Measurements from ENCODE around the gene LTO1. TPM values are rescaled to one million over a fixed set of nuclear protein-coding genes. Genes with fewer than 3 reads are reported as not detected.

Gene LTO1
- polyA plus RNA-seq, 1 donor (not counting 4 experiments of a cell fraction or from before 2014, with no cell fraction given): 24.3 TPM

DNA sequence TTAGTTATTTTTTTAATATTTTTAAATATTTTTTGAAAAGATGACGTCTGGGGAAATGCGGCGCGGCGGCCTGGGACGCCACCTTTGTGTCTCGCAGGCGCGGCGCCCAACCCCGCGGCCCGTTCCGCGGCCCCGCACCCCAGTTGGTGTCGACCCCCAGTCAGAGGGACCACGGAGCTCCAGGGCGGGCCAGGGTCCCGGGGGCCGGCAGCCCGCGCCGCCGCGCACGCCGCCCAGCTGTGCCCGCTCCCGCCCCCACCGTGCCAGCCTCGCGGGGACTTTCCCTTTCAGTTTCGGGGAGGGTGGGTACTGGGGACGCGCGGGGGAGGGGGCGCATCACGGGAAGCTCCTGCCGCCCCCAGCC, 32.6 kb downstream of the LTO1 start:
- peak overlapping the region; percentile 65 for H3K27ac ChIP-seq (ENCODE audit: control insufficient read depth, insufficient read depth, low read length)
- no peak for TF ChIP-seq EZH2 (IDR thresholded peaks at IDR 0.05; ENCODE audit: low read length)
- TF ChIP-seq, protein P1, sequence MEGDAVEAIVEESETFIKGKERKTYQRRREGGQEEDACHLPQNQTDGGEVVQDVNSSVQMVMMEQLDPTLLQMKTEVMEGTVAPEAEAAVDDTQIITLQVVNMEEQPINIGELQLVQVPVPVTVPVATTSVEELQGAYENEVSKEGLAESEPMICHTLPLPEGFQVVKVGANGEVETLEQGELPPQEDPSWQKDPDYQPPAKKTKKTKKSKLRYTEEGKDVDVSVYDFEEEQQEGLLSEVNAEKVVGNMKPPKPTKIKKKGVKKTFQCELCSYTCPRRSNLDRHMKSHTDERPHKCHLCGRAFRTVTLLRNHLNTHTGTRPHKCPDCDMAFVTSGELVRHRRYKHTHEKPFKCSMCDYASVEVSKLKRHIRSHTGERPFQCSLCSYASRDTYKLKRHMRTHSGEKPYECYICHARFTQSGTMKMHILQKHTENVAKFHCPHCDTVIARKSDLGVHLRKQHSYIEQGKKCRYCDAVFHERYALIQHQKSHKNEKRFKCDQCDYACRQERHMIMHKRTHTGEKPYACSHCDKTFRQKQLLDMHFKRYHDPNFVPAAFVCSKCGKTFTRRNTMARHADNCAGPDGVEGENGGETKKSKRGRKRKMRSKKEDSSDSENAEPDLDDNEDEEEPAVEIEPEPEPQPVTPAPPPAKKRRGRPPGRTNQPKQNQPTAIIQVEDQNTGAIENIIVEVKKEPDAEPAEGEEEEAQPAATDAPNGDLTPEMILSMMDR (optimal IDR thresholded peaks at IDR 0.05 in 1 of 3, IDR thresholded peaks at IDR 0.05 in 1 of 3, conservative IDR thresholded peaks at IDR 0.05 in 1 of 3; ENCODE audit: extremely low read depth in 1 of 3, insufficient read depth in 2 of 3, low read length in 3 of 3): no peak
- H3K79me2 ChIP-seq (ENCODE audit: control insufficient read depth, insufficient read depth, low read length): peaks cover 50% of the 10 kb centered on the region
- H3K9me3 ChIP-seq (ENCODE audit: control insufficient read depth, low read depth, low read length): no peaks in the 10 kb centered on the region
- H2AFZ ChIP-seq (ENCODE audit: control insufficient read depth, low read length): no peak overlapping the region
- H3K9me1 ChIP-seq (ENCODE audit: control insufficient read depth, extremely low read depth, insufficient read depth, low read length): no peaks in the 10 kb centered on the region
- H4K20me1 ChIP-seq (ENCODE audit: control insufficient read depth, extremely low read depth, insufficient read depth, low read length): peaks cover 19% of the 10 kb centered on the region
- peaks cover 16 to 25% of the 10 kb centered on the region in 2 experiments for H3K36me3 ChIP-seq (ENCODE audit: control insufficient read depth in 2 of 2, extremely low read depth in 1 of 2, insufficient read depth in 2 of 2, low read length in 2 of 2)
- dilution Hi-C loops (cut with MboI; ENCODE audit: extremely low pct_ligation_motif_present, low sequenced_read_pairs): no loop called here
- peak overlapping the region; percentile 72 to 95 (median 73) for H3K4me3 ChIP-seq (ENCODE audit: control insufficient read depth in 2 of 3, extremely low read depth in 1 of 3, insufficient read depth in 2 of 3, low read depth in 1 of 3, low read length in 3 of 3)
- no peak for DNase-seq (ENCODE audit: low read depth, low spot score)
- no peak for FAIRE-seq
- H3K9ac ChIP-seq (ENCODE audit: control insufficient read depth, extremely low read depth, insufficient read depth, low read length): peak overlapping the region; percentile 86
- peaks cover 6% of the 10 kb centered on the region for H3K27me3 ChIP-seq (ENCODE audit: control insufficient read depth, extremely low read depth, insufficient read depth, low read length)
- H3K4me1 ChIP-seq (ENCODE audit: control insufficient read depth, extremely low read depth, insufficient read depth, low read length): peaks cover 26% of the 10 kb centered on the region
- H3K4me2 ChIP-seq (ENCODE audit: control insufficient read depth, extremely low read depth, insufficient read depth, low read depth, low read length): no peak overlapping the region

DNA sequence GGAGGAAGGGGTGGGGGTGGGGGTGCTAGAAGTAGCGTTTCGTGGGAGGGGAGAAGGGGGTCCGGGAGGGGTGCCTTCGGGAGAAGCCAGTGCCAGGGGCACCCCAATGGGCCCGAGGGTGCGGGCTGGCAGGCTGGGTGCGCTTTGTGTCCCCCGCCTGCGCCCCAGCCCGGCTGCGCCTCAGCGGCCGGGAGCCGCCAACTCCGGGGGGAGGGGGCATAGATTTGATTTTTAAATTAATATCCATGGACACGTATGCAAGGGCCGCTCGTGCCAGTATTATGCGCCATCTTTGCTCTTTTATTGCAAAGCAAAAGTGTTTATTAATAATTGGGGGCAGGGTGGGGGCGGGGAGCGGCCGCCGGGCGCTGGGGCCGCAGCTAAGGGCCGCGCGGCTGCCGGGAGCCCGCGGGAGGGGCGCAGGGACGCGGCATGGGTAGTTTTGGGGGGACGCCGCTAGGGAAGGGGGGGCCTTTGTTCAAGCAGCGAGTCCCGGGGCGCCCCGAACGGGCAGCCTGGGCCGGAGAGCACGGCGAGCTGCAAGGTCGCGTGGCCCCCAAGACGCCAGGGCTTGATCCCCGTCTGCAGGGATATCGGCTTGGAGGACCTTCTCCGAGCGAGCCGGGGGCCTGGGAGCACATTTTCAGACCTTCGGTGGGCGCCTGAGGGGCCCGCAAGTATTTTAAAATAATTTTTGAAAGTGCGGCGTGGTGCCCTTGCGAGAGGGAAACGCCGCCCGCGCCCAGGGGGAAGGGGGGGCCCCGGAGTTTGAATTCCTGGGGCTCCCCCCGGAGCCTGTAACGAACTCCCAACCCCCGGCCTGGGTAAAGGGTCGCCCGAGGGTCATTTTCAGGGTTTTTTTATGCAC, 33.2 kb downstream of the LTO1 start:
- dilution Hi-C loops (cut with MboI; ENCODE audit: extremely low pct_ligation_motif_present, low sequenced_read_pairs): no loop called here
- FAIRE-seq (no peak), DNase-seq (ENCODE audit: low read depth, low spot score) (no peak)
- peak overlapping the region; percentile 86 for H3K9ac ChIP-seq (ENCODE audit: control insufficient read depth, extremely low read depth, insufficient read depth, low read length)
- H2AFZ ChIP-seq (ENCODE audit: control insufficient read depth, low read length): no peak overlapping the region
- H3K9me3 ChIP-seq (ENCODE audit: control insufficient read depth, low read depth, low read length): no peaks in the 10 kb centered on the region
- H3K27ac ChIP-seq (ENCODE audit: control insufficient read depth, insufficient read depth, low read length): peak overlapping the region; percentile 65
- no peaks in the 10 kb centered on the region for H3K9me1 ChIP-seq (ENCODE audit: control insufficient read depth, extremely low read depth, insufficient read depth, low read length)
- peaks cover 48% of the 10 kb centered on the region for H3K79me2 ChIP-seq (ENCODE audit: control insufficient read depth, insufficient read depth, low read length)
- H3K4me2 ChIP-seq (ENCODE audit: control insufficient read depth, extremely low read depth, insufficient read depth, low read depth, low read length): peak overlapping the region; percentile 60
- H3K4me3 ChIP-seq (ENCODE audit: control insufficient read depth in 2 of 3, extremely low read depth in 1 of 3, insufficient read depth in 2 of 3, low read depth in 1 of 3, low read length in 3 of 3): peak overlapping the region; percentile 72 to 95 (median 73)
- H4K20me1 ChIP-seq (ENCODE audit: control insufficient read depth, extremely low read depth, insufficient read depth, low read length): peaks cover 19% of the 10 kb centered on the region
- H3K27me3 ChIP-seq (ENCODE audit: control insufficient read depth, extremely low read depth, insufficient read depth, low read length): peaks cover 12% of the 10 kb centered on the region
- peaks cover 27% of the 10 kb centered on the region for H3K4me1 ChIP-seq (ENCODE audit: control insufficient read depth, extremely low read depth, insufficient read depth, low read length)
- TF ChIP-seq EZH2 (IDR thresholded peaks at IDR 0.05; ENCODE audit: low read length): no peak
- TF ChIP-seq, protein P1 (optimal IDR thresholded peaks at IDR 0.05 in 1 of 3, IDR thresholded peaks at IDR 0.05 in 1 of 3, conservative IDR thresholded peaks at IDR 0.05 in 1 of 3; ENCODE audit: extremely low read depth in 1 of 3, insufficient read depth in 2 of 3, low read length in 3 of 3): no peak
- peaks cover 16 to 24% of the 10 kb centered on the region in 2 experiments for H3K36me3 ChIP-seq (ENCODE audit: control insufficient read depth in 2 of 2, extremely low read depth in 1 of 2, insufficient read depth in 2 of 2, low read length in 2 of 2)

Data from keratinocyte (primary cell).